Glutamatergic neuron (in vitro differentiated cells): Measurements from ENCODE around the gene GIT2. TPM values are rescaled to one million over a fixed set of nuclear protein-coding genes. Genes with fewer than 3 reads are reported as not detected.
A peak's percentile ranks its signal among the peaks of the same experiment; 100 is the strongest.

Source experiments
- DNase-seq: peaks from one replicate; pipeline ENCODE4 v3.0.0; 2022
- H3K27ac Mint-ChIP-seq: one replicate; pipeline ENCODE4 v1.8.0; 2020; ENCODE audit warnings: mild to moderate bottlenecking, mixed read lengths, inconsistent platforms; ENCODE audit not compliant: unreplicated experiment
- H3K27me3 Mint-ChIP-seq: one replicate; pipeline ENCODE4 v1.8.0; 2020; ENCODE audit warnings: mild to moderate bottlenecking, moderate library complexity, mixed read lengths, inconsistent platforms; ENCODE audit not compliant: unreplicated experiment
- H3K36me3 Mint-ChIP-seq: one replicate; pipeline ENCODE4 v1.8.0; 2020; ENCODE audit warnings: mild to moderate bottlenecking, mixed read lengths, inconsistent platforms; ENCODE audit not compliant: unreplicated experiment
- H3K4me1 Mint-ChIP-seq: one replicate; pipeline ENCODE4 v1.8.0; 2020; ENCODE audit warnings: mild to moderate bottlenecking, low read depth, mixed read lengths, inconsistent platforms; ENCODE audit not compliant: unreplicated experiment
- H3K4me3 Mint-ChIP-seq: one replicate; pipeline ENCODE4 v1.8.0; 2020; ENCODE audit warnings: mild to moderate bottlenecking, mixed read lengths, inconsistent platforms; ENCODE audit not compliant: unreplicated experiment
- H3K9me3 Mint-ChIP-seq: one replicate; pipeline ENCODE4 v1.8.0; 2020; ENCODE audit warnings: mild to moderate bottlenecking, moderate library complexity, mixed read lengths, inconsistent platforms; ENCODE audit not compliant: unreplicated experiment
- CTCF ChIP-seq: fragments of 200-600 bp; sonication (generic); IDR thresholded peaks from one replicate; pipeline ENCODE4 v1.5.0; 2021; ENCODE audit not compliant: partially characterized antibody, unreplicated experiment
- long read RNA-seq: library from polyadenylated mRNA; unstranded; transcript quantifications from one replicate; pipeline ENCODE4 v2.0.0, GENCODE V29; 2020; ENCODE audit not compliant: unreplicated experiment
- total RNA-seq: library from RNA; stranded (reverse); fragmentation: NEBNext Ultra II Directional; extraction: Animal tissue kit (Norgen Biotek cat#: 25700); gene quantifications from one replicate; pipeline ENCODE4 v1.2.1, GENCODE V29; 2021; ENCODE audit not compliant: unreplicated experiment

Gene GIT2, protein sequence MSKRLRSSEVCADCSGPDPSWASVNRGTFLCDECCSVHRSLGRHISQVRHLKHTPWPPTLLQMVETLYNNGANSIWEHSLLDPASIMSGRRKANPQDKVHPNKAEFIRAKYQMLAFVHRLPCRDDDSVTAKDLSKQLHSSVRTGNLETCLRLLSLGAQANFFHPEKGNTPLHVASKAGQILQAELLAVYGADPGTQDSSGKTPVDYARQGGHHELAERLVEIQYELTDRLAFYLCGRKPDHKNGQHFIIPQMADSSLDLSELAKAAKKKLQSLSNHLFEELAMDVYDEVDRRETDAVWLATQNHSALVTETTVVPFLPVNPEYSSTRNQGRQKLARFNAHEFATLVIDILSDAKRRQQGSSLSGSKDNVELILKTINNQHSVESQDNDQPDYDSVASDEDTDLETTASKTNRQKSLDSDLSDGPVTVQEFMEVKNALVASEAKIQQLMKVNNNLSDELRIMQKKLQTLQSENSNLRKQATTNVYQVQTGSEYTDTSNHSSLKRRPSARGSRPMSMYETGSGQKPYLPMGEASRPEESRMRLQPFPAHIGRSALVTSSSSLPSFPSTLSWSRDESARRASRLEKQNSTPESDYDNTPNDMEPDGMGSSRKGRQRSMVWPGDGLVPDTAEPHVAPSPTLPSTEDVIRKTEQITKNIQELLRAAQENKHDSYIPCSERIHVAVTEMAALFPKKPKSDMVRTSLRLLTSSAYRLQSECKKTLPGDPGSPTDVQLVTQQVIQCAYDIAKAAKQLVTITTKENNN
- total RNA-seq, result 54.9 TPM
- long read RNA-seq, full-length matches to known transcripts, result 4 of 10 reads
- long read RNA-seq, partial matches to known transcripts, result 4 of 10 reads
- long read RNA-seq, other reads (novel, unspliced or antisense), result 2 of 10 reads

- H3K27me3 Mint-ChIP-seq, result peaks cover 10% of the 10 kb centered on the region
- no peaks in the 10 kb centered on the region for H3K36me3 Mint-ChIP-seq
- DNase-seq, result peak; percentile 94
- H3K9me3 Mint-ChIP-seq, result peaks cover 10% of the 10 kb centered on the region
- peak within 1 kb of the TSS; percentile 90 for H3K27ac Mint-ChIP-seq
- H3K4me3 Mint-ChIP-seq, result peak within 1 kb of the TSS; percentile 99
- H3K4me1 Mint-ChIP-seq, result peaks cover 23% of the 10 kb centered on the region
- TF ChIP-seq CTCF, result no peak
These were observed at the start of gene GIT2 for GRCh38 chr12:109995686-109996482. GIT2 (minus strand) TSS chr12:109996368; CDS start chr12:109996224, 144 bp downstream.

GRCh38 chr12:110042264-110042663 lies 46.1 kb upstream of the GIT2 start:
- Mint-ChIP-seq H3K9me3 (peaks cover 2% of the 10 kb centered on the region), H3K27ac (peak overlapping the region; percentile 97), H3K36me3 (no peaks in the 10 kb centered on the region), H3K4me1 (peaks cover 18% of the 10 kb centered on the region), H3K27me3 (no peaks in the 10 kb centered on the region), H3K4me3 (peak overlapping the region; percentile 44)
- no peak for TF ChIP-seq CTCF
- no peak for DNase-seq

GRCh38 chr12:110039085-110039807 lies 43.1 kb upstream of the GIT2 start:
- Mint-ChIP-seq H3K27me3 (no peaks in the 10 kb centered on the region), H3K27ac (no peak overlapping the region), H3K9me3 (peaks cover 3% of the 10 kb centered on the region), H3K4me3 (no peak overlapping the region), H3K4me1 (peaks cover 16% of the 10 kb centered on the region), H3K36me3 (peaks cover 4% of the 10 kb centered on the region)
- TF ChIP-seq CTCF, result no peak
- DNase-seq, result no peak

DNA sequence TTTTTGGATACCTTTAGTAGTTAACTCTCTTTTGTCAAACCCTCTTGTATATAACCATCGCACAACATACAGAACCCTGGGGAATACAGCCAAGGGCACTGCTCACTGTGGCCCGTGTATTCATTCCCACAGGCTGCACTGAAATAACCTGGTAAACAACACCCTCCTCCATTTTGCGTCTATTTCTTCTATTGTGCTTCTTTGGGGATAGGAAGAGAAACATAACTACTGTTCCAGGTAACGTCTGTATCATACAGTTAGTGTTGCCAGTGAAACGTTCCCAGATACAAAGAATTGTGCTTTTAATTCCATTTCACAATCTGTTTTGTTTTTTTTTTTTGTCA lies 42.5 kb upstream of the GIT2 start:
- Mint-ChIP-seq H3K36me3 (peaks cover 4% of the 10 kb centered on the region), H3K27me3 (no peaks in the 10 kb centered on the region), H3K4me3 (no peak overlapping the region), H3K27ac (no peak overlapping the region), H3K9me3 (peaks cover 3% of the 10 kb centered on the region), H3K4me1 (peaks cover 16% of the 10 kb centered on the region)
- DNase-seq, result no peak
- TF ChIP-seq CTCF, result no peak
